HG02759 (cell line): ENCODE data around the gene ZFP92.
"Not testable (repeated sequence)": the region's sequence is repeated elsewhere in the genome, so short reads cannot be mapped to it uniquely, and the experiment has no call there.

Source experiments
- ATAC-seq: cut with Tn5 transposase; IDR thresholded peaks from one replicate; pipeline ENCODE4 v1.9.1; 2021; ENCODE audit warnings: mild to moderate bottlenecking, moderate library complexity; ENCODE audit not compliant: unreplicated experiment

The ZFP92 gene

GRCh38 chrX:153384973-153385372 lies 26.3 kb upstream of the ZFP92 start:
- not testable (repeated sequence) for ATAC-seq

GRCh38 chrX:153386097-153386496 lies 25.2 kb upstream of the ZFP92 start:
- ATAC-seq, result no peak

- ATAC-seq, result no peak
Measured at GRCh38 chrX:153387345-153387744, 23.9 kb upstream of the ZFP92 start.

- no peak for ATAC-seq
Measured at GRCh38 chrX:153387987-153388721, 23.1 kb upstream of the ZFP92 start.

GRCh38 chrX:153388722-153389459 lies 22.4 kb upstream of the ZFP92 start:
- ATAC-seq, result no peak

GRCh38 chrX:153389460-153389768 lies 21.9 kb upstream of the ZFP92 start:
- not testable (repeated sequence) for ATAC-seq

GRCh38 chrX:153392642-153393321 lies 18.5 kb upstream of the ZFP92 start:
- ATAC-seq, result no peak

GRCh38 chrX:153394612-153395011 lies 16.7 kb upstream of the ZFP92 start:
- ATAC-seq, result no peak

- no peak for ATAC-seq
Measured at GRCh38 chrX:153395613-153396319, 15.5 kb upstream of the ZFP92 start.

GRCh38 chrX:153396320-153397195 lies 14.7 kb upstream of the ZFP92 start:
- ATAC-seq, result no peak

GRCh38 chrX:153397256-153397960 lies 13.9 kb upstream of the ZFP92 start:
- no peak for ATAC-seq

- ATAC-seq, result no peak
Measured at GRCh38 chrX:153398275-153398960, 12.9 kb upstream of the ZFP92 start.

- ATAC-seq, result peak; percentile 63
Measured at GRCh38 chrX:153400146-153401132, 10.8 kb upstream of the ZFP92 start.

- no peak for ATAC-seq
Measured at GRCh38 chrX:153401133-153401764, 10.0 kb upstream of the ZFP92 start, which contains the start of gene PNMA6E. TSS of gene PNMA6E (minus strand) at chrX:153401350. CDS start at chrX:153398849, 2,501 bp downstream.

- not testable (repeated sequence) for ATAC-seq
Measured at GRCh38 chrX:153404333-153404732, 6.9 kb upstream of the ZFP92 start.

- no peak for ATAC-seq
Measured at GRCh38 chrX:153405426-153405825, 5.8 kb upstream of the ZFP92 start.

GRCh38 chrX:153406011-153406410 lies 5.3 kb upstream of the ZFP92 start:
- ATAC-seq, result no peak
